Suprapubic skin (tissue), 4 donors: ENCODE data around the gene TMEM63B. TPM values are rescaled to one million over a fixed set of nuclear protein-coding genes. Genes with fewer than 3 reads are reported as not detected.

Source experiments
- DNase-seq, 2 donors: peaks; one replicate each; pipeline ENCODE4 v3.0.0-alpha.2; 2019; ENCODE audit warnings: low spot score in 2 of 2
- H3K27ac ChIP-seq: fragments of 200-600 bp; sonication (generic); one replicate; pipeline ENCODE4 v1.5.1; 2019
- H3K27me3 ChIP-seq: fragments of 200-600 bp; sonication (generic); one replicate; pipeline ENCODE4 v1.5.1; 2019
- H3K36me3 ChIP-seq: fragments of 200-600 bp; sonication (generic); one replicate; pipeline ENCODE4 v1.5.1; 2019
- H3K4me1 ChIP-seq: fragments of 200-600 bp; sonication (generic); one replicate; pipeline ENCODE4 v1.5.1; 2019
- H3K4me3 ChIP-seq: fragments of 200-600 bp; sonication (generic); one replicate; pipeline ENCODE4 v1.5.1; 2019; ENCODE audit warnings: mild to moderate bottlenecking
- H3K9me3 ChIP-seq: fragments of 200-600 bp; sonication (generic); one replicate; pipeline ENCODE4 v1.5.1; 2019
- CTCF ChIP-seq, 2 donors: fragments of 200-600 bp in 1 of 2; fragments of 450-650 bp in 1 of 2; sonication (generic) in 1 of 2; IDR thresholded peaks; one replicate each; pipeline ENCODE4 v1.5.1; 2016 to 2019; ENCODE audit warnings: antibody characterized with exemption in 2 of 2, mild to moderate bottlenecking in 1 of 2, moderate library complexity in 1 of 2
- EP300 ChIP-seq: sonication (generic); formaldehyde crosslinking; IDR thresholded peaks from one replicate; pipeline ENCODE4 v1.6.1; 2017; ENCODE audit warnings: antibody characterized with exemption
- POLR2A ChIP-seq, 2 donors: fragments of 450-650 bp; IDR thresholded peaks; one replicate each; pipeline ENCODE4 v1.6.1; 2017; ENCODE audit warnings: antibody characterized with exemption in 2 of 2, mild to moderate bottlenecking in 2 of 2, moderate library complexity in 2 of 2
- POLR2AphosphoS5 ChIP-seq, 3 donors: sonication (generic); formaldehyde crosslinking; IDR thresholded peaks; one replicate each; pipeline ENCODE4 v1.6.1; 2017; ENCODE audit warnings: antibody characterized with exemption in 3 of 3
- WGBS: methylation state at CpG from one replicate; pipeline ENCODE4 v1.1.5; 2018; 5-methylcytosine and 5-hydroxymethylcytosine counted together
- total RNA-seq, 4 donors: library from RNA; depleted of rRNA; stranded (reverse); fragments of >200 nt; gene quantifications; one replicate each; pipeline ENCODE4 v1.1.0, GENCODE V29; 2016

TMEM63B gene
- total RNA-seq = 10 to 100 TPM; 71.5 to 89.0 (median 84.5) TPM

GRCh38 chr6:44127186-44128019 is at the start of gene TMEM63B, which contains the start of gene MRPL14:
TSS of gene TMEM63B (plus strand) at chr6:44127554. CDS start at chr6:44134585, 7,031 bp downstream.
TSS of gene MRPL14 (minus strand) at chr6:44127452. CDS start at chr6:44116611, 10,841 bp downstream.
- peak in 1 of 2 donors; percentile 90 for DNase-seq
- TF ChIP-seq POLR2AphosphoS5 (IDR thresholded peaks at IDR 0.05) (no peak), POLR2A (IDR thresholded peaks at IDR 0.05) (peak in 1 of 2 donors; percentile 47)
- Histone ChIP-seq H3K9me3 (no peaks in the 10 kb centered on the region), H3K4me3 (peak within 1 kb of the TSS; percentile 75), H3K4me1 (peaks cover 61% of the 10 kb centered on the region), H3K36me3 (no peaks in the 10 kb centered on the region), H3K27ac (peak within 1 kb of the TSS; percentile 93), H3K27me3 (no peaks in the 10 kb centered on the region)
- no CpG with 5 or more reads among the region's 80 CpGs for WGBS

DNA sequence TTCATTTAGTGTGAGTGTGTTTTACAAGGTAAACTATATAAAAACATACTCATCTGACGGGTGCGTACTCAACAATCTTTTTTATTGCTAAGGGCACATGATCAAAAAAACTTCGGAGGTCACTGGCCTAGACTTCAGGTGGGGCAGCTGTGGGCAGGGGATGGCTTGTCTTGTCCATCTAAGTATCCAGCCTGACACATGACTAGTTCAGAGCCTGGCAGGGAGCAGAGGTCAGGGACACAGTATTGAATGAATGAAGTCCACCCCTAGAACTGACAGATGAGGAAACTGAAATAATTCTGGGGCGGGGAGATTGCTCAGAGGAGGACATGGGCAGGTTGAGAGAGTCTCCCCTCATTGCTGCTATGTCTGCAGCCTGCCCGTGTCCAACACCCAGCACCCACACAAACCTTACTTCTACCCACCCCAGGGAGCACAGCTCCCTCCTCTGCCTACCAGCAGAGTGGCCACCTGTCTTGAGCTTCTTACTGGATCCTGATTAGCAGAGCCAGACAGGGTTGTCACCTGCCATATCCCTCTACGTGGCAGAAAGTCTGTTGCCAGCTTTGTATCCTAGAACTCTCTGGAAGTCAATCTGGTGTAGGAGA is 49.0 kb upstream of the TMEM63B start:
- H3K4me3 ChIP-seq = no peak overlapping the region
- peaks cover 48% of the 10 kb centered on the region for H3K4me1 ChIP-seq
- no peaks in the 10 kb centered on the region for H3K27me3 ChIP-seq
- no peaks in the 10 kb centered on the region for H3K36me3 ChIP-seq
- whole genome bisulfite sequencing = 91% methylated on average over 6 of the region's 6 CpGs
- no peak overlapping the region for H3K27ac ChIP-seq
- DNase-seq = no peak
- no peaks in the 10 kb centered on the region for H3K9me3 ChIP-seq
- TF ChIP-seq CTCF (IDR thresholded peaks at IDR 0.05) (no peak), EP300 (no peak), POLR2AphosphoS5 (IDR thresholded peaks at IDR 0.05) (no peak), POLR2A (IDR thresholded peaks at IDR 0.05) (no peak)

- H3K4me1 ChIP-seq = peaks cover 40% of the 10 kb centered on the region
- H3K9me3 ChIP-seq = no peaks in the 10 kb centered on the region
- WGBS = 12% methylated on average over 7 of the region's 8 CpGs
- no peak for TF ChIP-seq EP300
- TF ChIP-seq CTCF (IDR thresholded peaks at IDR 0.05) = peak; percentile 85 to 97
- H3K27ac ChIP-seq = no peak overlapping the region
- no peak overlapping the region for H3K4me3 ChIP-seq
- peak in 1 of 2 donors; percentile 83 for DNase-seq
- H3K36me3 ChIP-seq = no peaks in the 10 kb centered on the region
- H3K27me3 ChIP-seq = no peaks in the 10 kb centered on the region
These were observed 48.3 kb upstream of the TMEM63B start for GRCh38 chr6:44078827-44079671.

DNA sequence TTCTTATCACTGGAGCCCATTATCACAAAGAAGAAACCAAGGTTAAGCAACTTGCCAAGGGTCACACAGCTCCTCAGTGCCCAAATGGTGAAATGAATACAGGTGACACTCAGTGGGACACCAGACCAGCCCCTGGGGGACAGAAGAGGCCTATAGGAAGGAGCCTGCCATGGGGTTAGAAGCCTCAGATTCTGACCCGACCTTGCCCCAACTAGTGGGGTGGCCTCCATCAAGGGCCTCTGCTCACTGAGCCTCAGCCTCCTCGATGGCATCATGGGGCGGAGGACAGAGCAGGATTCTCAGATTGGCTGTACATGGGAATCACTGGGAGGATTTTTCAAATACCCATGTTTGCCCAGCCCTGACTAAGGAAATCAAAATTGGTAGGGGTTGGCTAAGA is 47.7 kb upstream of the TMEM63B start:
- no peak overlapping the region for H3K27ac ChIP-seq
- no peak for TF ChIP-seq POLR2AphosphoS5 (IDR thresholded peaks at IDR 0.05)
- no peak for TF ChIP-seq POLR2A (IDR thresholded peaks at IDR 0.05)
- TF ChIP-seq EP300 = no peak
- TF ChIP-seq CTCF (IDR thresholded peaks at IDR 0.05) = no peak
- H3K4me3 ChIP-seq = no peak overlapping the region
- no peaks in the 10 kb centered on the region for H3K9me3 ChIP-seq
- DNase-seq = peak in 1 of 2 donors; percentile 59
- no peaks in the 10 kb centered on the region for H3K27me3 ChIP-seq
- H3K36me3 ChIP-seq = no peaks in the 10 kb centered on the region
- peaks cover 34% of the 10 kb centered on the region for H3K4me1 ChIP-seq
- 90% methylated on average over 3 of the region's 3 CpGs for WGBS

GRCh38 chr6:44080561-44081521 is 46.5 kb upstream of the TMEM63B start:
- H3K9me3 ChIP-seq = no peaks in the 10 kb centered on the region
- peaks cover 22% of the 10 kb centered on the region for H3K4me1 ChIP-seq
- H3K27ac ChIP-seq = no peak overlapping the region
- no peak for TF ChIP-seq POLR2A (IDR thresholded peaks at IDR 0.05)
- no peak for TF ChIP-seq CTCF (IDR thresholded peaks at IDR 0.05)
- TF ChIP-seq POLR2AphosphoS5 (IDR thresholded peaks at IDR 0.05) = no peak
- no peak for TF ChIP-seq EP300
- 87% methylated on average over 8 of the region's 11 CpGs for WGBS
- H3K4me3 ChIP-seq = no peak overlapping the region
- no peaks in the 10 kb centered on the region for H3K36me3 ChIP-seq
- DNase-seq = peak in 1 of 2 donors; percentile 50
- no peaks in the 10 kb centered on the region for H3K27me3 ChIP-seq
